HG02623 (cell line): Measurements from ENCODE around the gene CNOT6.
"Not testable (repeated sequence)": the region's sequence is repeated elsewhere in the genome, so short reads cannot be mapped to it uniquely, and the experiment has no call there.

Experiments
- ATAC-seq: cut with Tn5 transposase; IDR thresholded peaks from one replicate; pipeline ENCODE4 v1.9.1; 2021; ENCODE audit warnings: moderate library complexity; ENCODE audit not compliant: unreplicated experiment

CNOT6 gene

DNA sequence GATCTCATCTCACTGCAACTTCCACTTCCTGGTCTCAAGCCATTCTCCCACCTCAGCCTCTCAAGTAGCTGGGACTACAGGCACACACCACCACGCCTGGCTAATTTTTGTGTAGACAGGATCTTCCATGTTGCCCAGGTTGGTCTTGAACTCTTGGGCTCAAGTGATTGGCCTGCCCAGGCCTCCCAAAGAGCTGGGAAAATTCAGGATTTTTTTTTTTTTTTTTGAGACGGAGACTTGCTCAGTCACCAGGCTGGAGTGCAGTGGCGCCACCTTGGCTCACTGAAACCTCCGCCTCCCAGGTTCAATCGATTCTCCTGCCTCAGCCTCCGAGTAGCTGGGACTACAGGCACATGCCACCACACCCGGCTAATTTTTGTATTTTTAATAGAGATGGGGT is 21.8 kb downstream of the CNOT6 start:
- not testable (repeated sequence) for ATAC-seq

DNA sequence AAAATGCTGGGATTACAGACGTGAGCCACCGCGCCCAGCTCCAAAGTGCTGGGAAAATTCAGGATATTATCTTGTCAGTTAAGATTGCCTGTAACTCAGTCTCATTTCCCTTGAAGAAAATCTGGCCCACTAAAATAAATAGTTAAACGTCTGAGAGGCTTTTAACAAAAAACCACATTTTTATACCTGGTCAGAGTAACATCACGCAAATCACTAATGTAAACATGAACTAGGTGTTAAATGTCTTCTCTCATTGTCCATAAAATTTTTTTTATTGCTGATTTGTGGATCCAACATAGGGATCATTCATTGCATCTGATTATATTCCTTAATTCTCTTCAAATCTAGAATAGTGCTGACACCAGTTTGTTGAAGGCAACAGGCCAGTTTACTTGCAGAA is 22.3 kb downstream of the CNOT6 start:
- ATAC-seq: no peak

DNA sequence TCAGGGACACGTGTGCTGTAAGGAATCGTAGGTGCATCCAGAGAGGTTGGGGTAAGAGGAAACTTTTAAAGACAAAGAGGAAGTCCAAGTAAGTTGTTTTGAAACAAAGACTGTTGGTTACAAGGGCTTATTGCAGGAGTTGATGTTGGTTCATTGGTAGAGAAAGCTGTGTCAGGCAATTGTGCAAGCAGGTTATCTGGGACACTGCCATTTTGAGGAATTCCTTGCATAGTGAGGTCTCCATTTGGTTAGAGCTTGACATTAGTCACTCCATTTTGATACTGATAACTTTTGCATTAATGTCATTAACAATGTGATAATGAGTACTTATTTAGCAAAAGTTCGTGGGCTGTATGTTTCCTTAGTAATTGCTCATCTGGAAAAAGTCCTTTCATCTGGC is 24.9 kb downstream of the CNOT6 start:
- no peak for ATAC-seq

DNA sequence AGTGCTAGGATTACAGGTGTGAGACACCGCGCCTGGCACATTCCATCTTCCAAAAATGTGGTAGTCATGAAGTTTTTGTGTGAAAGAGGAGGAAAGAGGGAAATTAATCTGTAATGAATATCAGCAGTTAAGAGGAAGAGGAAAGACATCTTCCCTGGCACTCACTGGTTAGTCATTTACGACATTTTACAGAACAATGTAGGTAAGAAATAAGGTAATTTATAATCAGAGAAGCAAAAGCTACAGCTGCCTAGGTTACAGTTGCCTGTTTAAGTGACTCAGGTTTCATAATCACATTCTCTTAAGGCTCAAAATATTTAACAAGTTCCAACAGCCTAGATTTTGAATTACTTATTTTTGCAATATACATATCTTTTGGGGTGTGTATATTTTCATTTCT is 26.9 kb downstream of the CNOT6 start:
- no peak for ATAC-seq

DNA sequence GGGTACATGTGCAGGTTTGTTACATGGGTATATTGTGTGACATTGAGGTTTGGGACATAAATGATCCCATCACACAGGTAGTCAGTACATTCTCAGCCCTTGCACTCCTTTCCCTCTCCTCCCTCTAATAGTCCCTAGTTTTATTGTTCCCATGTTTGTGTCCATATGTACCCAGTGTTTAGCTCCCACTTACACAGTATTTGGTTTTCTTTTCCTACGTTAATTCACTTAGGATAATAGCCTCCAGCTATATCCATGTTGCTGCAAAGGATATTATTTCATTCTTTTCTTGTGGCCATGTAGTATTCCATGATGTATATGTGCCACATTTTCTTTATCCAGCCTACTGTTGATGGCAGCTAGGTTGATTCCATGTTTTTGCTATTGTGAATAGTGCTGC is 27.4 kb downstream of the CNOT6 start:
- ATAC-seq: no peak

DNA sequence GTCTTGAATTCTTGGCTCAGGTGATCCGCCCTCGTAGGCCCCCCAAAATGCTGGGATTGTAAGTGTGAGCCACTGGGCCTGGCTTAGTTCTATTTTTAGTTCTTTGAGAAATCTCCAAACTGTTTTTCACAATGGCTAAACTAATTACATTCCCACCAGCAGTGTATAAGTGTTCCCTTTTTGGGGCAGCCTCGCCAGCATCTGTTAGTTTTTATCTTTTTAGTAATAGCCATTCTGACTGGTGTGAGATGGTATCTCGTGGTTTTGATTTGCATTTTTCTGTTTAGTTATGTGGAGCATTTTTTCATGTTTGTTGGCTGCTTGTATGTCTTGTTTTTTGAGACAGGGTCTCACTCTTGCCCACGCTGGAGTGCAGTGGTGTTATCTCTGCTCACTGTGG is 28.2 kb downstream of the CNOT6 start:
- no peak for ATAC-seq

DNA sequence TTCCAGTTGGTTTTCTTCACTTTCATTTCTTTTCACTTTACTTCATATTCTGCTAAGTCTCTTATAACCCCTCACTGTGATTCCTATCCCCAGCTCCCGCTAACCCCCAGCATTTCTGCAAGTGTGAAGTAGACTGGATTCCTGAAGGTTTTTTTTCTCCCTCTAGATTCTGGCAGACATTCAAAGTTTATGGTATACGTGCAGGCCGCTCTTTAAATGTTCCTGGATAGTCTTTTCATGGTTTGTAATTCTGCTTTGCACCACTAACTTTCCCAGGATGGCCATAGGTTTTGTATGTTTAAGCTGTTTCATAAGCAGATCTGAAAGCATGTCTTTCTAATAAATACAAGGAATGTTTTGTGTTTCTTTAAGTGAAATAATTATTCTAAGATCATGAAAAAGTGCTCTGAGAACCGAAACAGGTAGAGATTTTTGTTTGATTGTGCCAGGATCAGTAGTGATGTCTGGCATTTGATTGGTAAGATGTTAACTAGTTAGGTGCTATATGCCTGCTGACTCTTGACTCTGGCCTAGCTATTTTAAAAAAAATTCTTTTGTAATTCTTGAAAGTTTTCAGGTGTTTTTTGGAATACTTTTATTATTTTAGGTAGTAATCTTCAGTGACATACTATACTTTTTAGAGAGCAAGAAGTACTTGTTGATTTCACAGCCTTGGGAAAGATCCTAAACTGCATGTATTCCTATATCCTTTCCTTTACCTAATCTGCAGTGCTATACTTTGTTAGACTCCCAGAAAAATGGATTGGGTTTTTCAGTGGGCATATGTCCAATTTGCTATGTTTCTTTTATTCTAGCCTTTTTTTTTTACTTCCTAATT is 29.7 kb downstream of the CNOT6 start:
- no peak for ATAC-seq

DNA sequence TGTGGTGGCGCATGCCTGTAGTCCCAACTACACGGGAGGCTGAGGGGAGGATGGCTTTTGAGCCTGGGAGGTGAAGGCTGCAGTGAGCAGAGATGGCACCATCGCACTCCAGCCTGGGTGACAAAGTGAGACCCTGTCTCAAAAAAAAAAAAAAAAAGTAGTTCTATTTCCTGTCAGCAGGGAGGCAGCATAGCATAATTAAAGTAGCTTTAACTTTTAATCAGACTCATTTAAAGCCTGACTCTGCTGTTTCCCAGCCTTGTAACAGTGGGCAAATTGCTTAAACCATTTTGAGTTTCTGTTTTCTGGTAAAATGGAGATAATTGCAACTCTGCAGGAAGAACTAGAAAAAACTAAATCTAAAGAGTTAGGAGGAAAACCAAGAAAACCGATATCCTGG is 31.2 kb downstream of the CNOT6 start:
- no peak for ATAC-seq

DNA sequence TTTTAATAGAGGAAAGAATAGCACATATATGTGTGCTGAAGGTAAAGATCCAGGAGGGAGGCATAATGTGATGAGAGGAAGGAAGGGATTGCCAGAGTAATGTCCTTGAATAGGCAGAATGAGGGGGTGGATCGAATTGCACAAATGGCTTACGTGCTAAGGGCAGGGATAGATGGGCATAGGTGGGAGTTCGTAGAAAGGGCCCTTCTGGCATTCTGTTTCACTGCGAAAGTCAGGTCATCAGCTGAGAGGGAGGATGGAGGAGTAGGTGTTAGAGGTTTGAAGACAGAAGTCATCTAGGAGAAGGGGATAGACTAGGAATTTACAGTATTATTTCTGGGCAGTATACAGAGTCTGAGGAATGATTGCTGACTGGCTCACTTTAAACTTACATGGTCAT is 32.1 kb downstream of the CNOT6 start:
- no peak for ATAC-seq

DNA sequence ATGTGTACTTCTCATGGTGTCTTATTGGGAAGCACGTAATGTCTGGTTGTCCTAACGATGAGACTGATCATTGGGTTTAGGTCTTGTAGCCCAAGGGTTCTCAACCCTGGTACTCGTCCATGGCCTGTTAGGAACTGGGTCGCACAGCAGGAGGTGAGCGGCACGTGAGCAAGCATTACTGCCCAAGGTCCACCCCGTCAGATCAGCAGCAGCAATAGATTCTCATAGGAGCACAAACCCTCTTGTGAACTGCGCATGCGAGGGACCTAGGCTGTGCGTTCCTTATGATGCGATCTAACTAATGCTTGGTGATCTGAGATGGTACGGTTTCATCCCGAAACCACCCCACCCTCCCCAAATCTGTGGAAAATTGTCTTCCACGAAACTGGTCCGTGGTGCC is 33.5 kb downstream of the CNOT6 start:
- ATAC-seq: no peak

DNA sequence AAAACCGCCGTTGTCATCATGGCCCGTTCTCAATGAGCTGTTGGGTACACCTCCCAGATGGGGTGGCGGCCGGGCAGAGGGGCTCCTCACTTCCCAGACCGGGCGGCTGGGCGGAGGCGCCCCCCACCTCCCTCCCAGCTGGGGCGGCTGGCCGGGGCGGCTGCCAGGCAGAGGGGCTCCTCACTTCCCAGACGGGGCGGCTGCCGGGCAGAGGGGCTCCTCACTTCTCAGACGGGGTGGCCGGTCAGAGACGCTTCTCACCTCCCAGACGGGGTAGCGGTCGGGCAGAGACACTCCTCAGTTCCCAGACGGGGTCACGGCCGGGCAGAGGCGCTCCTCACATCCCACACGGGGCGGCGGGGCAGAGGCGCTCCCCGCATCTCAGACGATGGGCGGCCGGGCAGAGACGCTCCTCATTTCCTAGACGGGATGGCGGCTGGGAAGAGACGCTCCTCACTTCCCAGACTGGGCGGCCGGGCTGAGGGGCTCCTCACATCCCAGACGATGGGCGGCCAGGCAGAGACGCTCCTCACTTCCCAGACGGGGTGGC is 36.9 kb downstream of the CNOT6 start:
- ATAC-seq: not testable (repeated sequence)

DNA sequence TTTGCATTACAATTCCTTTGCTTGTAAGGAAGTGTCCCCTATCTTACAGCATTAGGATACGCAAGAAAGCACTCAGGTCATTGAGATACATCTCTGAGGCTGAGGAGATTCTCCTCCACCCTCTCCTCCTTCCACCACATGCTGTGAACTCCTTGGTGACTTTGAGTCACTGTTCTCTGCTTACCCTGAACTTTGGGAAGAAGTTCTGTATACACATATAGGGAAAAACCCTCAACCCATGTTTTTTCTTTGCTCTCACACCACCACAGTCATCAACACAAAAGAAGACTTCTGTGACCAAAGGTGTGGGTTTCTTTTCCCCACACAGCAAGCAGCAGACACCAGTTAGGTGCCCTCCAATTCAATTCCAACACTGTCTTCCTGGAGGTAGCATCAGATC is 38.1 kb downstream of the CNOT6 start:
- ATAC-seq: no peak

DNA sequence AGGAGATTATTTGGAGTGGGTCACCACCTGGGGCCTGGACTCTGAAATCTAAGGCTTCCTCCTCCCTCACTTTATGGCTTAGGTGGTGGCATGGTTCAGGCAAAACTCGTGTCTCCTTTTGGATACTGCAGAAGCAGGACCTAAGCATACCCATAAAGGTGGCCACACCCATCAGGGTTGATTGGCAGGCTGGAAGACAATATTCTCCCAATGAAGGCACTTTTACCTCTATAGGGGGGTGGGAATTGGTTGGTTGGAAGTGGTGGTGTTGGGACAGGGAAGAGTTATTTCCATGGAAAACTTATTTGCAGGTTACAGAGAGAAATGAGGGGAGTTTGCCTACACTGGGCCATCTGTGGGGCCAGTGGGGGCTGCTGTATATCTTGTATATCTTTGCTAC is 39.7 kb downstream of the CNOT6 start:
- no peak for ATAC-seq

DNA sequence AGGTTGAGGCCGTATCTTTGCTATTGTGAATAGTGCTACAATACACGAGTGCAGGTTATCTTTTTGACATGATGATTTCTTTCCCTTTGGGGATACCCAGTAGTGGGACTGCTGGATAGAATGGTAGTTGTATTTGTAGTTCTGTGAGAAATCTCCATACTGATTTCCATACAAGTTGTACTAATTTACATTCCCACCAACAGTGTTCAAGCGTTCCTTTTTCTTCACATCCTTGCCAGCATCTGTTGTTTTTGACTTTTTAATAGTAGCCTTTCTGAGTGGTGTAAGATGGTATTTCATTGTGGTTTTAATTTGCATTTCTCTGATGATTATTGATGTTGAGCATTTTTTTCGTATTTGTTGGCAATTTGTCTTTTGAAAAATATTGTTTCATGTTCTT is 41.4 kb downstream of the CNOT6 start:
- ATAC-seq: no peak

DNA sequence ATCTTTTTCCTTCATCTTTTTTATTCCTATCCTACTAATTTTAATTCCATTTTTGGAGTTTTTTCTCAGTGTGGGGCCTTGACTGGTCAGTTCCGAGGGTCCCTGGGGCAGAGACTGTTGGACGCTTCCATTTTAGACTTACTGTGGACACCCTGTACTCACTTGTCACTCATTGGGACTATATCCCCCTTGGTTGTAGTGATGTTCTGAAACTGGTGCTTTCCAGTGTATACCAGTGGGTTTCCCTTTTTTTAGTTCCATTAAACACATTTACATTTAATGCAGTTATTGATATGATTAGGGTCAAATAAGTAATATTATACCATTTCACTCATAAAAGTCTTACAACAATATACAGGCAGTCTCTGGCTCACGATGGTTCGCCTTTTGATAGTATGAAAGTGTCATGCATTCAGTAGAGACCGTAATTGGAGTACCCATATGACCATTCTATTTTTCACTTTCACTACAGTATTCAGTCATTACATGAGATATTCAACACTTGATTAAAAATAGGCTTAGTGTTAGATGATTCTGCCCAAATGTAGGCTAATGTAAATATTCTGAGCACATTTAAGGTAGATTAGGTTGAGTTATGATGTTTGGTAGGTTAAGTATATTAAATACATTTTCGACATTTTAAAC is 46.0 kb downstream of the CNOT6 start:
- ATAC-seq: peak; percentile 72

DNA sequence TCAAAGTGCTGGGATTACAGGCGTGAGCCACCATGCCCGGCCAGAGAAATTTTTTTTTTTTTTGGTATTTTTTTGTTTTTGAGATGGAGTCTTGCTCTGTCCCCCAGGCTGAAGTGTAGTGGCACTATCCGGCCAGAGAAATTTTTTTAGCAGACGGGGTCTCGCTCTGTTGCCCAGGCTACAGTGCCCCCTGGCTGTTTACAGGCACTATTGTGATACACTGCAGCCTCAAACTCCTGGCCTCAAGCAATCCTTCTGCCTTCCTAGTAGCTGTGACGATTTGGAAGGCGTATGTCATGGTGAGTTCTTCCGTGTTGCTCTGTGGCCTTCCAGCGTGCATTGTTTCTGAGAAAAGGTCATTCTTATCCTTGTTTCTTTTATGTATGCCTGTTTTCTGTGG is 47.5 kb downstream of the CNOT6 start:
- ATAC-seq: no peak

DNA sequence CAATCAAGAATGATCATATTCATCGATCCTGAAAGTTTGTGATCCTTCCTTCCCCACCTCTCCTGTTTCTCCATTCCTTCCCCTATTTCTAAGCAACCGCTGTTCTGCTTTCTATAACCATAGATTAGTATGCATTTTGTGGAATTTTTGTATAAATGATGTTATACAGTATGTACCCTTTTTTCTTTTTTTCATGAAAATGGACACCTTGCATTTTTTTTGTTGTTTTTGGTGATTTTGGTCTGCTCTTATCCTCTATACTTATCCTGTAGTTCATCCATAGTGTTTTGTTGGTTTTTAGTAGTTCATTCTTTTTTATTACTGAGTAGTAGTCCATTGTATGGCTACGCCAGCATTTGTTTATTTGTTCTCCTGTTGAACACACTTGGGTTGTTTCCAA is 51.1 kb downstream of the CNOT6 start:
- ATAC-seq: no peak

DNA sequence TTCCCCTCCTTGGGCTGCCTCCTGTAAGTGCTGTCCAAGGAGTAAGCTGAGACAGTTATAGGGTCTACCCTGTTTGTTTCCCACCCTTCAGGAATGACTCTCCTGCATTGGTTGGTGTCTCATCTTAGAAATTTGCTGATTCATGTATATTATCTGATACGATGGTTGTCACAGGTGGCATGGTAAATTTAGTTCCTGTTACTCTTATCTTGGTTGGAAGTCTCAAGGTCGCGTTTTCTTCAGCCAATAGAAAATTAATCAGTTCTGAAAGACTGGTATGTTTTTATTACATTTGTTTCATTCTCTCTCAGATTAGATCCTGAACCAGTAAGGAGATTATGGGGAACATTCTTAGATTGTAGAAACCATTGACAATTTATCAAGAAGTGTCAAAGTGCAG is 54.4 kb downstream of the CNOT6 start:
- no peak for ATAC-seq

DNA sequence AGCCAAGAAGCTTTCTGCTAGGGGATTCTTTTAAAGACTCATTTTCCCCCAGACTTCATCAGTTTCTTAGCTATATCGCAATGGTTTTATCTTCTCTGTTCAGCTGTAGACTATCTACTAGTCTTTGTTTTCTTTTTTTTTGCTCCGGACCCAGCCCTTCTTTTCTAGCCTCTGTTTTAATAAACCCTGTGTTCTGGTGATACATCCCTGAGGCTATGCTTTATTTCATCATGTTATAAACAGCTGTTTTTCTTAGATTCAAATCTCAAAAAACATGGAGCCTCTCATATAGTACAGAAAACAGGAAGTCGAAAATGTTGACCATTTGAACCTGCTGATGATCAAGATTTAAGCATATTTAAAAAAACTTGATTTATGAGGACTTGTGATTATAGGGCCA is 59.4 kb downstream of the CNOT6 start:
- no peak for ATAC-seq

DNA sequence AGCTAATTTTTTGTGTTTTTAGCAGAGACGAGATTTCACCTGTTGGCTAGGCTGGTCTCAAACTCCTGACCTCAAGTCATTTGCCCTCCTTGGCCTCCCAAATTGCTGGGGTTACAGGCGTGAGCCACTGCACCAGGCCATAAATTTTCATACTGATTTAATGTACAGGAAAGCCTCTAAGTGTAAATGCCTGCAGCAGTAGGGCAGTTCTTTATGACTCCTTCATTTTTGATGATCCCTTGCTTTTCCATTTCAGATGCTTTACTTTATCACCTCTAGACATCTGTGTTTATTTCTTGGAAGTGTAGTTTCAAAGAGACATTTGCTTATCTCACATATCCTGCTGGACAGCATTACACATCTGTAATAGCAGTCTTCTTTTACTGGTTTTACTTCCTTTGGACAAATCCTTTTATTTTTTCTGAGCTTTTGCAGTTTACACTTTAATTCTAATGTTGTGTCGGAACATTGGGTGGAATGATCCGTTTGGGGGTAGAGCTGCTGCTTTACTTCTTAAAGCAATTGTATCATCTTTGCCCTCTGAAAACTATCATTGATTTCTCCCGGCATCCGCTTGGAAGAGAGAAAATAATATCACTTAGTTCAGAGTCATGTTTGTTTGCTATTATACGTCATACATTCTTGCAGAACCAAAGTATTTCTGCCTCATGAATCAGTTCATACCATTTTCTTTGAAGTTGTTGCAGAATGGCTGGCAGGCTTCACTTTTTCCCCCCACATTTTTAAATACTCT is 61.2 kb downstream of the CNOT6 start:
- no peak for ATAC-seq

DNA sequence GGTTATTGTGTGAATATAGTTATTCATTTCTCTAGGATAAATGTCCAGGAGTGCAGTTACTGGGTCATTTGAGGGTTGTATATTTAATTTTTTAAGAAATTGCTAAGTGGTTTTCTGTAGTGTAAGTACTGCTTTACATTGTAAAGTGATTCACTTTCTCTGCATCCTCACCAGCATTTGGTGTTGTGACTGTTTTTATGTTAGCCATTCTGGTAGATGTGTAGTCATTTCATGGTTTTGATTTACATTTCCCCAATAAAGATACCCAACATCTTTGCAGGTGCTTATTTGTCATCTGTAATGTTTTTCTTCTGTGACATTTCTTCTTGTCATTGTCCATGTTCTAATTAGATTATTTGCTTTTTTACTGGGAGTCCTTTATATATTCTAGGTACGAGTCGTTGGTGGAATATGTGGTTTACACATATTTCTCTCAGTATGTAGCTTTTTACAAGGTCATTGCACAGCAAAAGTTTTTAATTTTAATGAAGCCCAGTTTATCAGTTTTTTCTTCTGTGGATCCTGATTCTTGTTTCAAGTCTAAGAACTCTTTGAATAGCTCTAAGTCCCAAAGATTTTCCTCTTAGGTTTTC is 63.1 kb downstream of the CNOT6 start:
- ATAC-seq: no peak
